Stimulated activated CD4-positive, alpha-beta T cell treated with anti-CD3 and anti-CD28 coated beads, Interleukin-1b, Interleukin-23, amount 100 ng/mL, for 1 hour (primary cell): ENCODE results near the gene PRM1.

Experiments used
- DNase-seq, 2 donors: peaks; one replicate each; pipeline ENCODE4 v3.0.0-alpha.2; 2020; ENCODE audit warnings: low read depth in 2 of 2

PRM1 gene

GRCh38 chr16:11280616-11281522, at the start of gene PRM1:
PRM1 (minus strand) TSS chr16:11281330; CDS start chr16:11281238, 92 bp downstream.
- no peak for DNase-seq

GRCh38 chr16:11330526-11331237, 49.6 kb upstream of the PRM1 start:
- no peak for DNase-seq

GRCh38 chr16:11329891-11330290, 48.8 kb upstream of the PRM1 start:
- DNase-seq = no peak

GRCh38 chr16:11329071-11329491, 48.0 kb upstream of the PRM1 start:
- DNase-seq = no peak

- peak in 1 of 2 donors; percentile 11 for DNase-seq
Measured at GRCh38 chr16:11328172-11329070, 47.3 kb upstream of the PRM1 start.

GRCh38 chr16:11327277-11328171, 46.4 kb upstream of the PRM1 start:
- DNase-seq = no peak

GRCh38 chr16:11326737-11327276, 45.7 kb upstream of the PRM1 start:
- DNase-seq = no peak

GRCh38 chr16:11326084-11326736, 45.1 kb upstream of the PRM1 start:
- DNase-seq = no peak

- no peak for DNase-seq
Measured at GRCh38 chr16:11325404-11326083, 44.4 kb upstream of the PRM1 start.

GRCh38 chr16:11323551-11324336, 42.6 kb upstream of the PRM1 start:
- DNase-seq = no peak

GRCh38 chr16:11322823-11323222, 41.7 kb upstream of the PRM1 start:
- no peak for DNase-seq

- DNase-seq = no peak
Measured at GRCh38 chr16:11321662-11322061, 40.5 kb upstream of the PRM1 start.

GRCh38 chr16:11320170-11320569, 39.0 kb upstream of the PRM1 start:
- no peak for DNase-seq

GRCh38 chr16:11319529-11320146, 38.5 kb upstream of the PRM1 start:
- DNase-seq = no peak

GRCh38 chr16:11318817-11319216, 37.7 kb upstream of the PRM1 start:
- DNase-seq = no peak

- DNase-seq = no peak
Measured at GRCh38 chr16:11316331-11317015, 35.3 kb upstream of the PRM1 start.

- DNase-seq = no peak
Measured at GRCh38 chr16:11315510-11315909, 34.4 kb upstream of the PRM1 start.
